HG02973 (cell line): ENCODE results near the gene ABL2.
"Not testable (repeated sequence)": the region's sequence is repeated elsewhere in the genome, so short reads cannot be mapped to it uniquely, and the experiment has no call there.

Experiments
- ATAC-seq: cut with Tn5 transposase; IDR thresholded peaks from one replicate; pipeline ENCODE4 v1.9.1; 2021; ENCODE audit warnings: moderate library complexity; ENCODE audit not compliant: unreplicated experiment

Gene ABL2

GRCh38 chr1:179137617-179138255 is 91.7 kb downstream of the ABL2 start:
- no peak for ATAC-seq

- ATAC-seq = not testable (repeated sequence)
Measured at GRCh38 chr1:179135707-179136106, 93.8 kb downstream of the ABL2 start.

GRCh38 chr1:179135168-179135567 is 94.3 kb downstream of the ABL2 start:
- ATAC-seq = not testable (repeated sequence)

- peak; percentile 96 for ATAC-seq
Measured at GRCh38 chr1:179129702-179130473, 99.6 kb downstream of the ABL2 start.

GRCh38 chr1:179128520-179128919 is 101.0 kb downstream of the ABL2 start:
- ATAC-seq = no peak

- ATAC-seq = no peak
Measured at GRCh38 chr1:179127163-179127895, 102.1 kb downstream of the ABL2 start.

GRCh38 chr1:179126338-179127060 is 103.0 kb downstream of the ABL2 start:
- ATAC-seq = no peak

GRCh38 chr1:179124873-179125272 is 104.6 kb downstream of the ABL2 start:
- ATAC-seq = no peak

GRCh38 chr1:179121159-179121938 is 108.1 kb downstream of the ABL2 start:
- no peak for ATAC-seq

- no peak for ATAC-seq
Measured at GRCh38 chr1:179120736-179121135, 108.7 kb downstream of the ABL2 start.

- ATAC-seq = no peak
Measured at GRCh38 chr1:179119513-179119912, 110.0 kb downstream of the ABL2 start.

- no peak for ATAC-seq
Measured at GRCh38 chr1:179115181-179115580, 114.3 kb downstream of the ABL2 start.

GRCh38 chr1:179108644-179109043 is 120.8 kb downstream of the ABL2 start:
- no peak for ATAC-seq

- ATAC-seq = no peak
Measured at GRCh38 chr1:179107706-179108629, 121.5 kb downstream of the ABL2 start.

- ATAC-seq = no peak
Measured at GRCh38 chr1:179105393-179105792, 124.1 kb downstream of the ABL2 start.

GRCh38 chr1:179104611-179105250 is 124.7 kb downstream of the ABL2 start:
- ATAC-seq = no peak

GRCh38 chr1:179103999-179104398 is 125.5 kb downstream of the ABL2 start:
- no peak for ATAC-seq

- ATAC-seq = no peak
Measured at GRCh38 chr1:179101566-179101965, 127.9 kb downstream of the ABL2 start.

- no peak for ATAC-seq
Measured at GRCh38 chr1:179099891-179100290, 129.6 kb downstream of the ABL2 start.
